HG02981 (cell line): ENCODE measurements around the gene ICA1L.
"Not testable (repeated sequence)": the region's sequence is repeated elsewhere in the genome, so short reads cannot be mapped to it uniquely, and the experiment has no call there.

ENCODE experiments used
- ATAC-seq: cut with Tn5 transposase; IDR thresholded peaks from one replicate; pipeline ENCODE4 v1.9.1; 2021; ENCODE audit warnings: mild to moderate bottlenecking, moderate library complexity; ENCODE audit not compliant: unreplicated experiment

The ICA1L gene

DNA sequence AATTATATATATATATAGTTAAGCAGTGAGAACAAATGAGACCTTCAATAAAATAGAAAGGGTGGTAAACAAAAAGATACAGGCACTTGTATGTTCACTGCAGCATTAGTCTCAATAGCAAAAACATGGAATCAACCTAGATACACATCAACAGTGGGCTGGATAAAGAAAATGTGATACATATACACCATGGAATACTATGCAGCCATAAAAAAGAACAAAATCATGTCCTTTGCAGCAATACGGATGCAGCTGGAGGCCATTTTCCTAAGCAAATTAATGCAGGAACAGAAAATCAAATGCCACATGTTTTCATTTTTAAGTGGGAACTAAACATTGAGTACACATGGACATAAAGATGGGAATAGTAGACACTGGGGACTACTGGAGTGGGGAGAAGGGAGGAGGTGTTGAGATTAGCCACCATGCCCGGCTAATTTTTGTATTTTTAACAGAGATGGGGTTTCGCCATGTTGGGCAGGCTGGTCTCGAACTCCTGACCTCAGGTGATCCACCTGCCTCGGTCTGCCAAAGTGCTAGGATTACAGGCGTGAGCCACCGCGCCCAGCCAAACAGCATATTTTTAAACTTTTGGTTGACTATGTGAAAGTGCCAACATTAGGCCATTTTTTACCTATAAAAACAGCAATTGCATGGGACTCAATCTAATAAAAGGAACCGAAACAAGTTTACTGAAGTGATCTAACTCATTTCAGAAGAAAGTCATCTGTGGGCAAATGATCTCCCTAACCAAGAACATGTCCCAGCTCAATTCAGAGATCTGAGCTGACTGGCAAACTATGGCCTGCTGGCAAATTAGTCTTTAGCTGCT, 23.7 kb downstream of the ICA1L start:
- ATAC-seq, result peak; percentile 84

DNA sequence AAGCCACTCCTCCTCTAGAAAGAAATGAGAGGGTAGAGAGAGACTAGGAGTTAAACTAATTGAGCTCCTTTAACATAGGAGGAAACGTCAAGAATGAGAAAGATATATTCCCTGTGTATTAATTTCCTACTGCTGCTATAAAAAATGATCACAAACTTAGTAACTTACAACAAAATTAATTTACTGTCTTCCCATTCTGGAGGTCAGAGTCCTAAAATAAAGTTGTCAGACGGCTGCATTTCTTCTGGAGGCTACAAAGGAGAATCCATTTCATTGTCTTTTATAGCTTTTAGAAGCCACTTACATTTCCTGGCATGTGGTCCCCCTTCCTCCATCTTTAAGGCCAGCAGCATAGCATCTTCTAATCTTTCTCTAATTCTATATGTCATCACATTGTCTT, 26.9 kb downstream of the ICA1L start:
- ATAC-seq, result no peak

GRCh38 chr2:202842690-202843089, 28.9 kb downstream of the ICA1L start:
- no peak for ATAC-seq

DNA sequence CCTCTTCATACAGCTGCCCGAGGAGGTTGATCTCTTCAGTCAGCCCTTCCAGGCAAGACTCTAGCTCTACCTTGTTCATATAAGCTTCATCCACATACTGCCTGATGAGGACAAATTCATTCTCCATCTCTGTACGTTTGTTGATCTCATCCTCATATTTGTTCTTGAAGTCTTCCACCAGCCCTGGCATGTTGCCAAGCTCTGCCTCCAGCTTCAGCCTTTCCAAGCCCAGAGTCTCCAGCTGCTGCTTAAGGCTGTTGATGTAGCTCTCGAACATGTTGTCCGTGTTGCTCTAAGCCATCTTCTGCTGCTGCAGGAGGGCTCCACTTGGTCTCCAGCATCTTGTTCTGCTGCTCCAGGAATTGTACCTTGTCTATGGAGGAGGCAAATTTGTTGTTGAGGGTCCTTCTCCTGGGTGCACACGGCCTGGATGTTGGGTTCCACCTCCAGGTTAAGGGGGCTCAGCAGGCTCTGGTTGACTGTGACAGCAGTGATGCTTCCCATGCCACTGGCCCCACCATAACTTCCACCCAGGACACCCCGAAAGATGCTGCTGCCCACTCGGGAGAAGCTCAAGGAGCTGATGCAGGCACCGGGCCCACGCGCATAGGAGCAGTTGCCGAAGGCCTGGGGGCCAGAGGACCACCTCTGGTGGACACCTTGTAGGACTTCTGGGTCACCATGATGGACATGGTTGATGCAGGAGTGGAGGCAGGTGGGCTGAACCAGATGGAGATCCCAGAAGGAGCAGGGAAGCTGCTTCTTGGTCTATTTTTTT, 30.3 kb downstream of the ICA1L start:
- no peak for ATAC-seq

DNA sequence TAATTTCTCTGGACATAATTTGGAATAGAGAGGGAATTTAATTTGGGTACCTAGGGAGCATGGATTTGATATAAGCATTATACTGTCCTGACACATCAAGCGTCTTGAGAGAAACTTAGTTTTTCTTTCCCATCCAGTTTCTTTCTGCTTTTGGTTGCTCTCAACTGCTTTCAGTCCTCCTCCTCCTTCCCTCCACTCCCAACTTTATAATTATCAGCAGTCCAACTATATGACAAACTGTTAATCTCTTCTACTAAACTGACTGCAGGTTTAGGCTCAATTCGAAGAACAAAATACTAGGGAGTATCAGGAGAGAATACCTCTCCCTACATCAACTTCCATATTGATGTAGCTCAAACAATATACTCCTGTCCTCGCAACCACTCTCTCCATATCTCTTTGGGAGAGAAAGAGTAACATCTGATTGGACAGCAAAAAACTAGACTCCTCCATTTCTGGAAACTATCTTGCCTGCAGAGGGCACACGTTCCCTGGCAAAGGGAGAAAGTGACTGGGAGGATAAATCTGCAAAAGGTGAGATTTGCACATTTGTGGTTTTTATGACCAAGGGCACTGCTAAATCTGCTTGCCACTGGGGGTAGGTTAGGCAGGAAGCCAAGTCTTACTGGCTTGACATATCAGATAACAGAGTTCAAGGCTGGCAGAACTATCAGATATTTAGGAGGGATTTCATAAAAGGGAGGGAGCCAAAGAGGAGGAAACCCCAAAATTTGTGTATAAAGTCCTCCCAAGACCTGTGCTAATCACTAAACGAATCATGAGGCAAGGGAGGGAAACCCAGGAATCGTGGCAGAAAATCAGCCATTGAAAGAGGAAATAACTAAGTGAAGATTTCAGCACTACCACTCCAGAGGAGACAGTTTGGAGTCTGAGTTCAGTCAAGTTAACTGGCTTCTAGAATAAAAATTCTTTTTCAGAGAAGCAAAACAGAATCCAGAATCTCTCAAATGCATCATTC, 40.0 kb downstream of the ICA1L start:
- ATAC-seq, result no peak

DNA sequence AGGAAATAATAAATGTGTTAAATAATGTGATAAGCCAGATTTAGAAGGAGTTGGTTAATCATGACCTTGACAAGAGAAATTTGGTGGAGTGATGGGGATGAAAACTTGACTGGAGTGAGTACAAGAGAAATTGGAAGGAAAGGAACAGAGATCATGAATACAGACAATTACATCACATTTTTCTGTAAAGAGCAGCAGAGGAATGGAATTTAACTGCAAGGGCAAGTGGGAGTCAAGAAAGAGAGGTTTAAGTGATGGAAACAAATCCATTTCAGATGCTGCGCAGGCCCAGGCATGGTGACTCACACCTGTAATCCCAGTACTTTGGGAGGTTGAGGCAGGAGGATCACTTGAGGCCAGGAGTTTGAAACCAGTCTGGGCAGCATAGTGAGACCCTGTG, 46.7 kb downstream of the ICA1L start:
- no peak for ATAC-seq

DNA sequence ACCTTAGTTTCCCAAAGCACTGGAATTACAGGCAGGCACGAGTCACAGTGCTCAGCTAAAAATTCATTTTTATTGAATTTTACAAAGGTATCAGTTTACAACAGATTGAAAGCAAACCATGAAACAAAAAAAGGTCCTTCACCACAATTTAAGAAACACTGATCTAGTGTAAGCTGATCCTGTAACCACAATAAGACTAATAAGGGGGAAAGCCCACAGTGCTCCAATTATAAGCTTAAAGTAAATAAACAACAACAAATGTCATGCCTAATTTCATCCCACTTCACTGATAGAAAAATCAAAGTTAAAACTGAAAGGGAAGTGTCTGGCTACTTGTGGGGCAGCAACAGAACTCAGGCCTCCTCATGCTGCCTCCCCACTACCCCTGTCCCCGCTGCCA, 49.2 kb downstream of the ICA1L start:
- ATAC-seq, result no peak

DNA sequence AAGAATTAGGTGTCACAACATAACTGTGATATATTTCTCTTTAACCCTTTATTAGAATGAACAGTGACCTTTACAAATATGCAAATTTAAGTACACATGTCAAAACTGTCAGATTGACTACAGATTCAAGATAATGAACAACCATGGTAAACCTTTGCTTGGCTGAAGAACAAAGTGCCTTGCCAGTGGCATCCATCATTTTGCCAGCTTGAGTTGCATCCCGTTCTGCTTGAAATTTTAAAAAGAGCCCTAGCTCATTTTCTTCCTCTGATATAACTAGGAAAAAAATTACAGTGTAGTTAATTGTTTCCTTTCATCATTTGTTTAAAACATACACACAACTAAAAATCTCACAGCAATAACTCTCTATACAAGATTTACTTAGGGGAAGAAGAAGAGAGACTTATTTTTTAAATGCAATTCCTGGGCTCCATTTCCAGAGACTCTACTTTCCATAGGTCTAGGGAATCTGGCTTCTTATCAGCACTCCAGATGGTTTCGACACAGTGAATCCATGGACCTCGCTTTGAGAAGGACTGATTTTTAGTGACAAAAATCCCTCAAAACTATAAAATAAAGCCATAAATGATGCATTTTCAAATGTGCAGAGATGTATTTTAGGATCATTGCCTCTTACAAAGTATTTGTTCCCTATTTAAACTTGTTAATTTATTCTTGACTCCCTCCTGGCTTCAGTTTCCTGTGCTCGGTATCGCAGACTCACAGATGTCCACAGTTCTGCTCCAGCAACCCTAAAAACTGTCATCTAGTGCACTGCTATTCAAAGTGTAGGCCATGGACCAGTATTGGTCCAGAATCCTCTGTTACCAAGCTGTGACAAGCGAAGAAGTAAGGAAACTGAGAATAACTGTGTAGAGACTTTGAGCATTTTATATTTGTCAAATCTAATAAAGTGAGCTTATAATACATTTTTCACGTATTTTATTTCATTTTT, 50.1 kb downstream of the ICA1L start:
- no peak for ATAC-seq

- no peak for ATAC-seq
Measured at GRCh38 chr2:202818321-202818720, 53.2 kb downstream of the ICA1L start.

- ATAC-seq, result no peak
Measured at GRCh38 chr2:202817771-202818170, 53.8 kb downstream of the ICA1L start.

GRCh38 chr2:202815548-202816360, 55.8 kb downstream of the ICA1L start:
- no peak for ATAC-seq

- ATAC-seq, result no peak
Measured at GRCh38 chr2:202814226-202814625, 57.3 kb downstream of the ICA1L start.

GRCh38 chr2:202813387-202813786, 58.2 kb downstream of the ICA1L start:
- no peak for ATAC-seq

- no peak for ATAC-seq
Measured at GRCh38 chr2:202808754-202809153, 62.8 kb downstream of the ICA1L start.

DNA sequence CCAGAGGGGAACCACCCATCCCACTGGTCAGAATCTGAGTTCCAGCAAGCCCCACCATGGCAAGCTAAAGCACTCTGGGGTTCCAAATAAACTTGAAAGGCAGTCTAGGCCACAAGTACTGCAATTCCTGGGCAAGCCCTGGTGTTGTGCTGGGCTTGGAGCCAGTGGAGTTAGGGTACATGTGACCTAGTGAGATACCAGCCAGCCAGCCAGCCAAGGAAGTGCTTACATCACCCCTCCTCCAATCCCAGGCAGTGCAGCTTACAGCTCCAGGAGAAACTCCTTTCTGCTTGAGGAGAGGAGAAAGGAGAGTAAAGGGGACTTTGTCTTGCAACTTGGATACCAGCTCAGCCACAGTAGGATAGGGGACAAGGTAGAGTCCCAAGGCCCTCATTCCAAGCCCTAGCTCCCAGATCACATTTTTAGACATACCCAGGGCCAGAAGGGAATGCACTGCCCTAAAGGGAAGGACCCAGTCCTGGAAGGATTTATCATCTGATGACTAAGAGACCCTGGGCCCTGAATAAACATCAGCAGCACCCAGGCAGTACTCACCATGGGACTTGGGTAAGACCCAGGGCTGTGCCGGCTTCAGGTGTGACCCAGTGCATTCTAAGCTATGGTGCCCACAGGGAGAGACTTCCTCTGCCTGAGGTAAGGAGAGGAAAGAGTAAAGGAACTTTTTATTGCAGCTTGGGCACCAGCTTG, 64.0 kb downstream of the ICA1L start:
- ATAC-seq, result not testable (repeated sequence)

GRCh38 chr2:202805911-202806310, 65.7 kb downstream of the ICA1L start:
- ATAC-seq, result not testable (repeated sequence)

- ATAC-seq, result no peak
Measured at GRCh38 chr2:202797944-202798343, 73.6 kb downstream of the ICA1L start.

DNA sequence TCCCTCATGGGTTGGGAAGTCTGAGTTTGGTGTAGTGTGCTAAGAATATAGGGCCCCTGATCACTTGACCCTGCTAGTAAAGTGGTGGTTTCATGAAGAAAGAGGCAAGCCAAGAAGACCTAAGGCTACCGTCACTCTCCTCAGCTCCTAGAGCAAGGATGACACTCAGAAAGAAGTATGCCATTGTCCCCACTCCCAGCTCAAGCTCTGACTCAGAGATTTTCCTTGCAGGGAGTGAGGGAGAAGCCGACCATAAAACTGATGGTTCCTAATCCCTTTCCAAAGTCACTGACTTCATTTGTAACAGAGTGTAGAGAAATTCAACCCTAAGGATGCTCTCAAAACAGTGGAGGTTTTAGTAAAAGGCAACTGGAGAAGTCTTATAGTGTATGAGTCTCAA, 80.9 kb downstream of the ICA1L start:
- ATAC-seq, result no peak
